IPS-18c (cell line): Measurements from ENCODE around the gene PTPN1.

ENCODE experiments used
- H3K4me3 ChIP-seq: 2 replicates; pipeline ENCODE4 v1.7.0; 2013; ENCODE audit warnings: low read depth, mild to moderate bottlenecking, low read length, moderate library complexity; ENCODE audit not compliant: insufficient read depth
- H3K9me3 ChIP-seq: one replicate; pipeline ENCODE4 v1.6.1; 2013; ENCODE audit warnings: mild to moderate bottlenecking, low read length, moderate library complexity; ENCODE audit not compliant: control insufficient read depth, insufficient read depth

The PTPN1 gene

GRCh38 chr20:50475681-50476292, 34.4 kb upstream of the PTPN1 start:
- no peaks in the 10 kb centered on the region for H3K9me3 ChIP-seq
- H3K4me3 ChIP-seq, result no peak overlapping the region

- Histone ChIP-seq H3K4me3 (no peak overlapping the region), H3K9me3 (no peaks in the 10 kb centered on the region)
These were observed 32.8 kb upstream of the PTPN1 start for GRCh38 chr20:50477239-50477872.

GRCh38 chr20:50478162-50478990, 31.8 kb upstream of the PTPN1 start:
- Histone ChIP-seq H3K9me3 (no peaks in the 10 kb centered on the region), H3K4me3 (no peak overlapping the region)

GRCh38 chr20:50481741-50482140, 28.4 kb upstream of the PTPN1 start:
- no peak overlapping the region for H3K4me3 ChIP-seq
- peaks cover 2% of the 10 kb centered on the region for H3K9me3 ChIP-seq

- Histone ChIP-seq H3K9me3 (peaks cover 2% of the 10 kb centered on the region), H3K4me3 (no peak overlapping the region)
These were observed 27.7 kb upstream of the PTPN1 start for GRCh38 chr20:50482396-50482981.

GRCh38 chr20:50484271-50484976, 25.8 kb upstream of the PTPN1 start:
- H3K9me3 ChIP-seq, result peaks cover 2% of the 10 kb centered on the region
- no peak overlapping the region for H3K4me3 ChIP-seq

GRCh38 chr20:50487397-50487796, 22.8 kb upstream of the PTPN1 start:
- H3K9me3 ChIP-seq, result peaks cover 2% of the 10 kb centered on the region
- no peak overlapping the region for H3K4me3 ChIP-seq

GRCh38 chr20:50488236-50488806, 21.9 kb upstream of the PTPN1 start:
- Histone ChIP-seq H3K4me3 (no peak overlapping the region), H3K9me3 (peaks cover 2% of the 10 kb centered on the region)

- Histone ChIP-seq H3K9me3 (no peaks in the 10 kb centered on the region), H3K4me3 (no peak overlapping the region)
These were observed 19.0 kb upstream of the PTPN1 start for GRCh38 chr20:50491168-50491567.

GRCh38 chr20:50491926-50492634, 18.1 kb upstream of the PTPN1 start:
- Histone ChIP-seq H3K9me3 (no peaks in the 10 kb centered on the region), H3K4me3 (no peak overlapping the region)

- Histone ChIP-seq H3K9me3 (no peaks in the 10 kb centered on the region), H3K4me3 (no peak overlapping the region)
These were observed 16.3 kb upstream of the PTPN1 start for GRCh38 chr20:50493881-50494253.

GRCh38 chr20:50494428-50494827, 15.8 kb upstream of the PTPN1 start:
- no peaks in the 10 kb centered on the region for H3K9me3 ChIP-seq
- H3K4me3 ChIP-seq, result no peak overlapping the region

GRCh38 chr20:50496773-50497385, 13.3 kb upstream of the PTPN1 start:
- H3K9me3 ChIP-seq, result no peaks in the 10 kb centered on the region
- H3K4me3 ChIP-seq, result no peak overlapping the region

GRCh38 chr20:50498071-50498776, 12.0 kb upstream of the PTPN1 start:
- H3K4me3 ChIP-seq, result no peak overlapping the region

GRCh38 chr20:50499938-50500337, 10.2 kb upstream of the PTPN1 start:
- Histone ChIP-seq H3K4me3 (no peak overlapping the region), H3K9me3 (no peaks in the 10 kb centered on the region)

More at GRCh38 chr20:50498071-50498776, 12.0 kb upstream of the PTPN1 start:
- no peaks in the 10 kb centered on the region for H3K9me3 ChIP-seq
